Panc1 (cell line): ENCODE data around the gene MTA1. TPM values are rescaled to one million over a fixed set of nuclear protein-coding genes. Genes with fewer than 3 reads are reported as not detected.

ENCODE experiments used
- ATAC-seq: fragments of 200-7000 bp; cut with Tn5 transposase; 2 replicates; pipeline ENCODE4 v1.9.1; 2020; ENCODE audit warnings: mild to moderate bottlenecking, moderate library complexity
- BruUV-seq: library from RNA; stranded (reverse); fragments of 400-500 nt; replicated peaks from 2 replicates; lab custom pipeline; 2021; lab: Mats Ljungman, UMichigan
- CTCF ChIA-PET: fragments of 300-600 bp; sonication (Branson Sonifier 250); formaldehyde crosslinking; loops from one replicate; lab custom pipeline; 2022; ENCODE audit warnings: antibody characterized with exemption; lab: Charles Lee
- POLR2A ChIA-PET: fragments of 300-600 bp; sonication (Branson Sonifier 250); formaldehyde crosslinking; loops from one replicate; lab custom pipeline; 2022; ENCODE audit warnings: antibody characterized with exemption; lab: Charles Lee
- DNase-seq: peaks from one replicate; pipeline ENCODE4 v3.0.0-alpha.2; 2010; ENCODE audit warnings: low read depth, low spot score
- H3K27ac ChIP-seq: 2 replicates; pipeline ENCODE4 v1.5.1; 2011; ENCODE audit warnings: mild to moderate bottlenecking, low read length, inconsistent platforms
- H3K27me3 ChIP-seq: fragments of 200-500 bp; sonication (Bioruptor generic); 2 replicates; pipeline ENCODE4 v1.6.0; 2014; ENCODE audit warnings: low read length, inconsistent platforms; ENCODE audit not compliant: control insufficient read depth, insufficient read depth
- H3K36me3 ChIP-seq: fragments of 200-500 bp; sonication (Bioruptor generic); 2 replicates; pipeline ENCODE4 v1.5.1; 2014; ENCODE audit warnings: inconsistent platforms, mild to moderate bottlenecking, low read length, moderate library complexity; ENCODE audit not compliant: control insufficient read depth, insufficient read depth
- H3K4me1 ChIP-seq: 2 replicates; pipeline ENCODE4 v1.5.1; 2011; ENCODE audit warnings: inconsistent platforms, mild to moderate bottlenecking, low read length, moderate library complexity; ENCODE audit not compliant: control insufficient read depth, insufficient read depth
- H3K4me3 ChIP-seq, 2 experiments: 2 replicates each; pipeline ENCODE4 v1.5.1; 2011 to 2012; ENCODE audit warnings: low read depth in 2 of 2, low read length in 2 of 2, mild to moderate bottlenecking in 2 of 2, inconsistent platforms in 1 of 2, moderate library complexity in 1 of 2
- H3K9me3 ChIP-seq: fragments of 200-500 bp; sonication (Bioruptor generic); 2 replicates; pipeline ENCODE4 v1.5.1; 2014; ENCODE audit warnings: low read depth, mild to moderate bottlenecking, inconsistent platforms, low read length, moderate library complexity; ENCODE audit not compliant: control insufficient read depth, insufficient read depth
- CTCF ChIP-seq: fragments of 450-650 bp; IDR thresholded peaks from 2 replicates; pipeline ENCODE4 v1.5.1; 2017; ENCODE audit warnings: mild to moderate bottlenecking
- POLR2AphosphoS5 ChIP-seq: IDR thresholded peaks from 2 replicates; pipeline ENCODE4 v1.6.1; 2012; ENCODE audit warnings: mild to moderate bottlenecking, low read depth, low read length, moderate library complexity
- REST ChIP-seq, 2 experiments: IDR thresholded peaks; 2 replicates each; pipeline ENCODE4 v1.6.1; 2011 to 2012; ENCODE audit warnings: low read depth in 2 of 2, control low read depth in 1 of 2, low read length in 1 of 2, mild to moderate bottlenecking in 1 of 2, moderate library complexity in 1 of 2; ENCODE audit not compliant: insufficient read depth in 1 of 2
- SIN3A ChIP-seq: IDR thresholded peaks from 2 replicates; pipeline ENCODE4 v1.6.1; 2012; ENCODE audit warnings: low read depth, mild to moderate bottlenecking, low read length, moderate library complexity, borderline replicate concordance; ENCODE audit not compliant: insufficient read depth
- TCF7L2 ChIP-seq: IDR thresholded peaks from 2 replicates; pipeline ENCODE4 v1.6.1; 2011; ENCODE audit warnings: mild to moderate bottlenecking, low read depth, low read length, inconsistent platforms
- in situ Hi-C: cut with HindIII; loops from 2 replicates; pipeline ENCODE4 v1.10.0; 2016; ENCODE audit warnings: low sequenced_read_pairs, low pct_unique_long_range_greater_than_20kb
- intact Hi-C: fragments of 100-400 bp; cut with micrococcal nuclease; formaldehyde crosslinking; loops from one replicate; pipeline ENCODE4 v1.10.0; 2022; ENCODE audit not compliant: unreplicated experiment
- total RNA-seq: library from RNA; stranded (reverse); gene quantifications from one replicate; pipeline ENCODE4 v1.2.1, GENCODE V29; 2021; ENCODE audit not compliant: unreplicated experiment

The MTA1 gene
- total RNA-seq, 1 experiment from 2014 or later: 105 TPM

- in situ Hi-C loops (no loop called here), intact Hi-C loops (no loop called here)
- BruUV-seq: no TSS peak
Observed at GRCh38 chr14:105432657-105433056, 13.0 kb downstream of the MTA1 start.

GRCh38 chr14:105433161-105433605, 13.6 kb downstream of the MTA1 start:
- no TSS peak for BruUV-seq
- in situ Hi-C loops: no loop called here

More at GRCh38 chr14:105432657-105433056, 13.0 kb downstream of the MTA1 start:
- no peaks in the 10 kb centered on the region for H3K27me3 ChIP-seq
- H3K4me3 ChIP-seq: no peak overlapping the region
- no peak for DNase-seq
- ChIA-PET CTCF (no interaction called here), POLR2A (no interaction called here)
- ATAC-seq: no peak
- H3K9me3 ChIP-seq: no peaks in the 10 kb centered on the region
- TF ChIP-seq TCF7L2 (no peak), REST (IDR thresholded peaks at IDR 0.05; ENCODE audit: insufficient read depth in 1 of 2, low read depth in 2 of 2, low read length in 1 of 2) (no peak), POLR2AphosphoS5 (no peak), CTCF (no peak), SIN3A (no peak)
- H3K27ac ChIP-seq: no peak overlapping the region
- no peaks in the 10 kb centered on the region for H3K36me3 ChIP-seq
- H3K4me1 ChIP-seq: peaks cover 3% of the 10 kb centered on the region; the same call in 1 of the 2 replicates

More at GRCh38 chr14:105433161-105433605, 13.6 kb downstream of the MTA1 start:
- H3K27me3 ChIP-seq: no peaks in the 10 kb centered on the region
- POLR2A ChIA-PET: no interaction called here
- no peak for ATAC-seq
- H3K9me3 ChIP-seq: no peaks in the 10 kb centered on the region
- no peak for DNase-seq
- TF ChIP-seq CTCF (no peak), POLR2AphosphoS5 (no peak), TCF7L2 (no peak), REST (IDR thresholded peaks at IDR 0.05; ENCODE audit: insufficient read depth in 1 of 2, low read depth in 2 of 2, low read length in 1 of 2) (no peak)
- CTCF ChIA-PET: no interaction called here
- peaks cover 3% of the 10 kb centered on the region; the same call in 1 of the 2 replicates for H3K4me1 ChIP-seq
- no peaks in the 10 kb centered on the region for H3K36me3 ChIP-seq
- H3K27ac ChIP-seq: no peak overlapping the region
- intact Hi-C loops: no loop called here
- H3K4me3 ChIP-seq: no peak overlapping the region
